Measurements from ENCODE around the gene HSPA1B. TPM values are rescaled to one million over a fixed set of nuclear protein-coding genes. Genes with fewer than 3 reads are reported as not detected.

Gene HSPA1B
- 84.9 and 117 TPM in 2 replicates for total RNA-seq

GRCh38 chr6:31827286-31828079 lies at the start of gene HSPA1B:
TSS of gene HSPA1B (plus strand) at chr6:31827738. CDS start at chr6:31827951, 213 bp downstream.

GRCh38 chr6:31795616-31796298 lies 31.8 kb upstream of the HSPA1B start, which contains the start of gene VARS1:
TSS of gene VARS1 (minus strand) at chr6:31795752. CDS start at chr6:31795217, 535 bp downstream.

GRCh38 chr6:31806470-31807272 lies 20.9 kb upstream of the HSPA1B start, which contains the start of gene LSM2:
TSS of gene LSM2 (minus strand) at chr6:31806966. CDS start at chr6:31806757, 209 bp downstream.

GRCh38 chr6:31815025-31815838 lies 12.3 kb upstream of the HSPA1B start, which contains the start of the genes HSPA1A and HSPA1L:
TSS of gene HSPA1A (plus strand) at chr6:31815543. CDS start at chr6:31815757, 214 bp downstream.
TSS of gene HSPA1L (minus strand) at chr6:31815283. CDS start at chr6:31811972, 3,311 bp downstream.

GRCh38 chr6:31862344-31863235 lies 35.1 kb downstream of the HSPA1B start, which contains the start of gene NEU1:
TSS of gene NEU1 (minus strand) at chr6:31862821. CDS start at chr6:31862776, 45 bp downstream.

GRCh38 chr6:31878726-31879125 lies 51.2 kb downstream of the HSPA1B start, which contains the start of gene SLC44A4:
TSS of gene SLC44A4 (minus strand) at chr6:31878997. CDS start at chr6:31878980, 17 bp downstream.

Other genes starting within 250 kb of the HSPA1B start
- gene LTB, start 245.3 kb upstream of the HSPA1B start, total RNA-seq: not detected in 2 replicates
- not detected in 2 replicates for gene LST1, start 241.5 kb upstream of the HSPA1B start, total RNA-seq
- gene NCR3, start 234.7 kb upstream of the HSPA1B start, total RNA-seq: not detected in 2 replicates
- not detected in 2 replicates for gene AIF1, start 212.5 kb upstream of the HSPA1B start, total RNA-seq
- gene PRRC2A, start 207.0 kb upstream of the HSPA1B start, total RNA-seq: 29.1 and 76.5 TPM in 2 replicates
- gene BAG6, start 175.1 kb upstream of the HSPA1B start, total RNA-seq: 116 and 226 TPM in 2 replicates
- 0.60 and 0.89 TPM in 2 replicates for gene APOM, start 171.8 kb upstream of the HSPA1B start, total RNA-seq
- gene C6orf47, start 167.0 kb upstream of the HSPA1B start, total RNA-seq: 16.6 and 22.0 TPM in 2 replicates
- gene GPANK1, start 162.7 kb upstream of the HSPA1B start, total RNA-seq: 10.1 and 10.3 TPM in 2 replicates
- 73.6 and 90.3 TPM in 2 replicates for gene CSNK2B, start 161.7 kb upstream of the HSPA1B start, total RNA-seq
- 2.9 and 3.0 TPM in 2 replicates for gene LY6G5B, start 157.8 kb upstream of the HSPA1B start, total RNA-seq
- gene LY6G5C, start 146.7 kb upstream of the HSPA1B start, total RNA-seq: 0.51 and 0.59 TPM in 2 replicates
- gene ABHD16A, start 124.4 kb upstream of the HSPA1B start, total RNA-seq: 38.6 and 56.1 TPM in 2 replicates
- gene LY6G6F, start 120.9 kb upstream of the HSPA1B start, total RNA-seq: not detected in 2 replicates
- gene LY6G6D, start 112.4 kb upstream of the HSPA1B start, total RNA-seq: not detected in 2 replicates
- gene LY6G6C, start 106.0 kb upstream of the HSPA1B start, total RNA-seq: not detected in 2 replicates
- gene MPIG6B, start 104.4 kb upstream of the HSPA1B start, total RNA-seq: not detected in 2 replicates
- gene DDAH2, start 98.4 kb upstream of the HSPA1B start, total RNA-seq: 54.9 and 59.1 TPM in 2 replicates
- 514 and 620 TPM in 2 replicates for gene CLIC1, start 91.2 kb upstream of the HSPA1B start, total RNA-seq
- gene MSH5, start 87.7 kb upstream of the HSPA1B start, total RNA-seq: 3.6 and 10.9 TPM in 2 replicates
- 1.2 TPM in 2 replicates for gene SAPCD1, start 65.1 kb upstream of the HSPA1B start, total RNA-seq
- gene VWA7, start 50.4 kb upstream of the HSPA1B start, total RNA-seq: 0.09 TPM in 1 of 2 replicates, not detected in the other
- 67.4 and 123 TPM in 2 replicates for gene VARS1, start 32.0 kb upstream of the HSPA1B start, total RNA-seq
- 17.2 and 18.4 TPM in 2 replicates for gene LSM2, start 20.8 kb upstream of the HSPA1B start, total RNA-seq
- gene HSPA1L, start 12.5 kb upstream of the HSPA1B start, total RNA-seq: 1.2 and 2.1 TPM in 2 replicates
- gene HSPA1A, start 12.2 kb upstream of the HSPA1B start, total RNA-seq: 73.6 and 99.1 TPM in 2 replicates
- 72.0 and 133 TPM in 2 replicates for gene NEU1, start 35.1 kb downstream of the HSPA1B start, total RNA-seq
- 0.05 and 0.30 TPM in 2 replicates for gene SLC44A4, start 51.3 kb downstream of the HSPA1B start, total RNA-seq
- gene EHMT2, start 70.0 kb downstream of the HSPA1B start, total RNA-seq: 51.1 and 57.6 TPM in 2 replicates
- 3.6 and 4.7 TPM in 2 replicates for gene ZBTB12, start 74.3 kb downstream of the HSPA1B start, total RNA-seq
- 0.42 and 0.89 TPM in 2 replicates for gene C2, start 100.0 kb downstream of the HSPA1B start, total RNA-seq
- 4.1 and 28.8 TPM in 2 replicates for gene CFB, start 118.4 kb downstream of the HSPA1B start, total RNA-seq
- 89.1 and 109 TPM in 2 replicates for gene NELFE, start 131.2 kb downstream of the HSPA1B start, total RNA-seq
- 60.3 and 63.7 TPM in 2 replicates for gene SKIC2, start 131.4 kb downstream of the HSPA1B start, total RNA-seq
- gene DXO, start 144.4 kb downstream of the HSPA1B start, total RNA-seq: 11.0 and 11.3 TPM in 2 replicates
- 4.2 and 4.3 TPM in 2 replicates for gene C4A, start 154.3 kb downstream of the HSPA1B start, total RNA-seq
- gene C4B, start 187.1 kb downstream of the HSPA1B start, total RNA-seq: 2.1 and 3.9 TPM in 2 replicates
- gene CYP21A2, start 210.7 kb downstream of the HSPA1B start, total RNA-seq: 0.14 TPM in 1 of 2 replicates, not detected in the other

Measured in smooth muscle cell of the umbilical artery (primary cell).